Measurements from ENCODE around the gene TM9SF1. TPM values are rescaled to one million over a fixed set of nuclear protein-coding genes. Genes with fewer than 3 reads are reported as not detected.

TM9SF1 gene
- total and polyA plus RNA-seq, 2 of the 4 experiments (the other 2 are of a cell fraction): 40.4 to 65.6 TPM

DNA sequence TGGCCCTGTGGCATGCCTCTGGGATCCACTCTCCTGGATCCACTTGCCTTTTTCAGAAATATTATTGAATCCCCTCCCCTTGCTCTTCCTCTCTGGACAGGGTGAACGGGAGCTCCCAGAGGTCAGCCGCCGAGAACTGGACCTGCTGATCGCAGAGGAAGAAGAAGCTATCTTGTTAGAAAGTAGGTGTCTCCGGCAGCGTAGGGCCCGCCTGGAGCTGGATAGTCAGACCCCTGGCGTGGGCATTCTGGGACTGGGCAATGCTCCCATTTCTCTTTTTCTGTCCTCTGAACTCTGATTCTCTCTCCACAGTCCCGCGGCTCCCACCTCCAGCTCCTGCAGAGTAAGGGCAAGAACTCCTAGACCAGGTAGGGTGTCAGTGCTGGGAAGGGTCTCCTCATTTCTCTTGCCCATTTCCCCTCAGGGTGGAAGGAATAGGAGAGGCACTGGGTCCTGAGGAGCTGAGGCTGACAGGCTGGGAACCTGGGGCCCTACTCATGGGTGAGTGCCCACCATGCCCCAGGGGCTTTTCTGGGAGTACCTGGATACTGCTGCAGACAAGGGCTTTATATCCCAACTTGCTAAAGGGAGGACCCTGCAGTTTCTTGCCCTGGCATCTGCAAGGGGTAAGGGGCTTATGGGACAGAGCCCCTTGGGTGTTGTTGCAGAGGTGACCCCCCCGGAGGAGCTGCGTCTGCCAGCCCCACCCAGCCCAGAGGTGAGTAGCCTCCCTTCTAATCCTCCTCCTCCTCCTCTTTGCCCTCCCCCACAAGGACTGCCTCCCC lies 18.0 kb downstream of the TM9SF1 start:
- no peak overlapping the region for H3K14ac ChIP-seq (replicated peaks; ENCODE audit: low read depth, low read length)
- H3K4me2 ChIP-seq (ENCODE audit: low read depth, low read length): no peak overlapping the region
- H3K27ac ChIP-seq (ENCODE audit: insufficient read depth, low read length): no peak overlapping the region
- H3K4me3 ChIP-seq (ENCODE audit: insufficient read depth, low read depth, low read length): no peak overlapping the region
- no peak overlapping the region for H4K8ac ChIP-seq (ENCODE audit: low read depth in 2 of 2, low read length in 2 of 2)
- in situ Hi-C loops (cut with MboI; ENCODE audit: low sequenced_read_pairs): no loop called here
- DNase-seq (no peak), ATAC-seq (ENCODE audit: low read depth) (no peak)
- no peak overlapping the region for H3K18ac ChIP-seq (ENCODE audit: low read depth, low read length)
- no peak overlapping the region for H3K4ac ChIP-seq (ENCODE audit: low read depth, low read length)
- ChIA-PET POLR2A (ENCODE audit: unreplicated experiment) (no interaction called here), CTCF (interaction anchor here (0.7 kb wide), 1 partner anchor 16 kb away, joined by 3 read pairs; the partner anchor contains the start of gene IRF9)
- no peak overlapping the region for H2AK5ac ChIP-seq (ENCODE audit: low read depth, low read length)
- H3K23ac ChIP-seq (ENCODE audit: low read depth, low read length): no peak overlapping the region
- H4K5ac ChIP-seq (ENCODE audit: low read depth, low read length): no peak overlapping the region
- H2AFZ ChIP-seq (replicated peaks; ENCODE audit: low read length, poor library complexity): no peak overlapping the region
- no peaks in the 10 kb centered on the region for H3K27me3 ChIP-seq (ENCODE audit: control insufficient read depth, insufficient read depth, low read length)
- no peaks in the 10 kb centered on the region for H3K9me3 ChIP-seq (ENCODE audit: control insufficient read depth, insufficient read depth, low read length)
- intact Hi-C loops (cut with micrococcal nuclease): no loop called here
- no peak overlapping the region for H2BK120ac ChIP-seq (ENCODE audit: low read depth, low read length)
- TF ChIP-seq NFE2L2 (IDR thresholded peaks at IDR 0.05; ENCODE audit: low read depth, low read length): no peak
- dilution Hi-C loops (cut with HindIII; ENCODE audit: low sequenced_read_pairs, unreplicated experiment): no loop called here
- WGBS, 2 experiments (ENCODE audit: extremely low coverage in 2 of 2, insufficient read length in 1 of 2): no CpG with 5 or more reads among the region's 12 CpGs
- H2BK15ac ChIP-seq (ENCODE audit: low read depth, low read length): no peak overlapping the region
- no peaks in the 10 kb centered on the region for H3K9me1 ChIP-seq (ENCODE audit: insufficient read depth, low read length)
- peaks cover 2% of the 10 kb centered on the region; the same call in 1 of the 2 replicates for H3K4me1 ChIP-seq (ENCODE audit: control insufficient read depth, insufficient read depth, low read length)
- H4K20me1 ChIP-seq (ENCODE audit: insufficient read depth, low read length): no peaks in the 10 kb centered on the region
- no peak overlapping the region for H2BK20ac ChIP-seq (ENCODE audit: low read depth, low read length)
- H3K36me3 ChIP-seq (ENCODE audit: control insufficient read depth, insufficient read depth, low read length): peaks cover 60% of the 10 kb centered on the region
- no peak overlapping the region for H3K56ac ChIP-seq (ENCODE audit: extremely low read depth, insufficient read depth, low read length)
- no TSS peak for BruUV-seq (replicated peaks)
- no peak overlapping the region for H3K9ac ChIP-seq (ENCODE audit: low read depth, low read length)
- no peak overlapping the region for H2AK9ac ChIP-seq (replicated peaks; ENCODE audit: low read depth, low read length, poor library complexity)
- H3K79me1 ChIP-seq (ENCODE audit: low read depth in 1 of 2, low read length in 2 of 2): no peaks in the 10 kb centered on the region; a peak in 1 of 4 replicates
- no peak overlapping the region for H4K91ac ChIP-seq (ENCODE audit: insufficient read depth, low read depth, low read length)
- H2BK5ac ChIP-seq (ENCODE audit: low read depth, low read length, poor library complexity, severe bottlenecking): no peak overlapping the region
